HG03097 (cell line): ENCODE measurements around the gene PPFIA3.

Experiments used
- ATAC-seq: cut with Tn5 transposase; IDR thresholded peaks from one replicate; pipeline ENCODE4 v1.9.1; 2021; ENCODE audit not compliant: unreplicated experiment, low FRiP score

The PPFIA3 gene

GRCh38 chr19:49148044-49148682 lies 28.8 kb downstream of the PPFIA3 start:
- ATAC-seq = no peak

DNA sequence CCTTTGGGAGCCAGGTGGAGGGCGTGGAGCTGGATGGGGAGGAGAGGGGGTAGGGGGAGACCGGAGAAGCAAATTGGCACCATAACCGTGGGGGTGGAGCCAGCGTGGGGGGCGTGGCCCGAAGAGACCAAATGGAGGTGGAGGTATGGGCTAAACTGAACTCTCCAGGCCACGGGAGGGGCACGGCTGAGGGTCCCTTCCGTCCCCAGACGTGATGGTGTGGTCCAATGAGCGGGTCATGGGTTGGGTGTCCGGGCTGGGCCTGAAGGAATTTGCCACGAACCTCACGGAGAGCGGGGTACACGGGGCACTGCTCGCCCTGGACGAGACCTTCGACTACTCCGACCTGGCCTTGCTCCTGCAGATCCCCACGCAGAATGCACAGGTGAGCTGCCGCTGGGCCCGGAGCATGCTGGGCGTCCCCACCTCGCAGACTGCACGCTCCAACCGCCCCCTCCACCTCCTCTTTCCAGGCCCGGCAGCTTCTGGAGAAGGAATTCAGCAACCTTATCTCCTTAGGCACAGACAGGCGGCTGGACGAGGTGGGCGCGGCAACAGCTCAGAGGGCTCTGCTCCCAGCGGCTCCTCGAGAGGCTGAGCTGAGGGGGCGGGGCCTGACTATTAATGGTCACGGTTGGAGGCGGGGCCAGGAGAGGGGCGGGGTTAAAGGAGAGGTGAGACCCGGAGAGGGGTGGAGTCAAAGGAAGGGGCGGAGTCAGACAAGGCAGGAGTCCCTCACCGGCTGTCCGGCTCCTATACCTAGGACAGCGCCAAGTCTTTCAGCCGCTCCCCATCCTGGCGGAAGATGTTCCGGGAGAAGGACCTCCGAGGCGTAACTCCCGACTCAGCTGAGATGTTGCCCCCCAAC lies 29.7 kb downstream of the PPFIA3 start:
- ATAC-seq = no peak

DNA sequence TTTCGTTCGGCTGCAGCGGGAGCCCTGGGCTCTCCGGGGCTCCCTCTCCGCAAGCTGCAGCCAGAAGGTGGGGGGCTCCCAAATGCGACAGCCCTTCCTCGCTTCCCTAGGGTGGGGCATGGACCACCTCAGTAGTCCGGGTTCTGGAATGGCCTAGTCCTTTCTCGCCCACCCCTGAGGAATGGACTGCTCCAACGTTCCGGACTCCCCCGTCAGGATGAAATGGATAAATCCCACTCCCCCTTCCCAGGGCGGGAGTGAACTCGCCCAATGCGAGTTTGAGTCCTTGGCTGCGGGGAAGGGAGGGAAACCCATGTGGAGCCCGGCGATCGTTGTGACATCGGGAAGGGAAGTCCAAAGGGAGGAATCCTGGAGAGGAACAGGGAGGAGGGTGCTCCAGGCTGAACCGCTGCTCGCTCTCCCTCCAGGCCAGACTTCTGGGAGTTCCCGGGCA lies 30.3 kb downstream of the PPFIA3 start:
- ATAC-seq = no peak

DNA sequence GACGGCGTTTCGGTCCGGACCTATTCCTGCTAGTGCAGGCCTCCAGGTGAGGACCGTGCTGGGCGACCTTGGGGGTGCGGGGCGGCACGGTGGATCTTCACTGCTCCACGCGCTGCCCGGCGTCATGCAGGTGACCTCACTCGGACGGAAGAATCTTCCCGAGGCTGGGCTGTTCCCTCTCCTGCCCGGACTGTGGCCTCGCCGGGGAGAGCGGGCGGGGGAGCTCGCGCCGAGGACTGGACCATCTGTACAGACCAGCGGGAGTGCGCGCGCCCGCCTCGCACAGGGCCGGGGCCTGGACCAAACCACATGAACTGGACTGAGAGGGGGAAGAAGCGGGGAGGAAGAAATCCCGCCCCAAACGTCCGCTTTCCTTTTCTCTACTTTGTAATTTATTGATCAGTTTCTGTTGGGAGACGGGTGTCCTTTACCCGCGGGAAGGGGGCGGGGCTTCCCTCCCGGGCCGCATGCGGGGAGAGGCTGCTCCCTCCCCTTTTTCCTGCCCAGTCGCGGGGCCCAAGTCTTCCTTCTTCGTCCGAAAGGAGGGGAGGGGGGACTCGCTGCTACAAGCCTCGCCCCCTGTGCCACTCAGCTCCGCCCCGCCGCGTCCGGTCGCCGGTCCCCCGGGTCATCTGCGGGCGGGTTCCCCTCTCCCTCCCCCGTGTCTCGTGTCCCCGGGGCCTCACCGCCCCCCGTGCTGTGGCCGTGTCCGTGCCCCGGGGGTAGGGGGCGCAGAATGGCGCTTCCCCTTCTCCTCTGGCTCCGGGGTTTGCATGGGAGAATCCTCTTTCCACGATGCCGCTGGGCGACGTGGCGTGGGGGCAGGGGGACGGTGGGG lies 31.0 kb downstream of the PPFIA3 start:
- no peak for ATAC-seq

DNA sequence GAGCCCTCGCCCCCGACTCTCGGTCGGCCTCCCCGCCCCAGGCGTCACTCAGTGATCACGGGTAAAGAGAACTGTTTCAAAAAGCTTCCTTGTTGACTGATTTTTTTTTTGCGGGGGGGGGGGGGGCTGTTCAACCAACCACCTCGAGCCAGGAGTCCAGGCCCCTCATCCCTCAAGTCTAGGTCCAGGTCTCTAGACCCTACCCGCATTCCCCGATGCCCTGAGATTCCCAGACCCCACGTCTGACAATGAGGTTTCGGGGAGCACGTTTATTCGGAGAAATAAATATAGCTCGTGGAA lies 31.6 kb downstream of the PPFIA3 start:
- ATAC-seq = no peak

DNA sequence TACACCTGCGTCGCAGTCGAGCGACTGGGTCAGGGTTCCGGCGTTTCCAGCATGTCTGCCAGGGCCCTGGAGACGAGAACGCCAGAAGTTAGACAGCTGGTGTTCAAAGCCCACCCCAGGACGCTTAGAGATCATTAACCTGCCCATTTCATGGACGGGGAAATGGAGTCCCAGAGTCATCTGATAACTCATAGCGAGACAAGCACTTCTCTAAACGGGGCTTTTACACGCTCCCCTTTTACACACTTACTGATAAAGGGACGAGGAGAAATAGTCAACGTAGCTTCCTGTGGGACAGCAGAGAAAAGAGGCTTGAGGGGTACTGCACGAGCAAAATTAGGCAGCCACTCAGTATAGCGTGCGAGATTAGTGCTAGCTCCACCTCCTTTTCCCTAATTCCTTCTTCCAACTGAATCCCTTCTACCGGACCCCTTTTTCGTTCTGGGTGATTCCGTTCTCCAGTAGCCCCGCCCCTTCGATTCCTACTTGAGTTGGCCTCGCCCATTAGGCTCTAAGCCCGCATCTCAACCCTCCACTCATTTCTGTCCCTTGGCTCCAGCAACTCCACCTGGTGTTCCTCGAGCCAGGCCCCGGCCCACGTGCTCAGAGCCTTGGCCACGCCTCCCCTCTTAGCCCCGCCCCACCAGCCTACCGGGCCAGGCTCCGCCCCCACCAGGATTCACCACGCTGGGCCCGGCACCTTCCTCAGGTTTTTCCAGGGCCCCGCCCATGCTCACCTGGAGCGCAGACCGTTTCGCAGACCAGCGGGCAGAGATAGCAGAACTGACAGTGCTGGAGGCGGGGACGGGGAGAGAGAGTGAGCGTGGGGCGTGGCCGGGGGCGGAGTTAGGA lies 32.1 kb downstream of the PPFIA3 start:
- ATAC-seq = no peak

GRCh38 chr19:49152119-49152550 lies 32.8 kb downstream of the PPFIA3 start:
- ATAC-seq = no peak

DNA sequence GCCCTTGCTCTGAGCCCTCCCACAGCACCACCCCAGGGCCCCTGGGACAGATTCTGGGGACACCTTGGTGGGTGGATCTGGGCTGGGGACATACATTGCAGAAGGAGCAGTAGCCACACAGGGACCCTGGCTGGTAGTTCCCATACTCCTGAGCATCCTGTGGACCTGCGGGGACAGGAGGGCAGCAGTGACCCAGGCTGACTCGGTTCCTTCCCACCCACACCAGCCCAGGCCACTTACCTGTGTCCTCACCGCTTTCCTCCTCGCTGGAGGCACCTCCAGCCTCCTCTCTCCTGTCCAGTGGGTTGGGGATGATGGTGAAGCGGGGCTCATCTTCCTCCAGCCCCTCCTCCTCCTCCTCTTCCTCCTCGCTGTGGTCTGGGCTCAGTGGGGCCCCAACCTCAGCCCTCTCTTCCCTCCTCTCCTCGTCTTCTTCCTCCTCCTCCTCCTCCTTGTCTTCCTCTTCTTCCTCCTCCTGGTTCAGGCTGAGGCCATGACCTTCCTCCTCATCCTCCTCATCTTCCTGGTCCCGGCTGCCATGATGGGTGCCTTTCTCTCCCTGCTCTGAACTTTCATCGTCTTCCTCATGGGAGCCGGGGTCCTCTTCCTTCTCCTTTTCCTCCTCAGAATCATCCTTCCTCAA lies 33.9 kb downstream of the PPFIA3 start:
- no peak for ATAC-seq

DNA sequence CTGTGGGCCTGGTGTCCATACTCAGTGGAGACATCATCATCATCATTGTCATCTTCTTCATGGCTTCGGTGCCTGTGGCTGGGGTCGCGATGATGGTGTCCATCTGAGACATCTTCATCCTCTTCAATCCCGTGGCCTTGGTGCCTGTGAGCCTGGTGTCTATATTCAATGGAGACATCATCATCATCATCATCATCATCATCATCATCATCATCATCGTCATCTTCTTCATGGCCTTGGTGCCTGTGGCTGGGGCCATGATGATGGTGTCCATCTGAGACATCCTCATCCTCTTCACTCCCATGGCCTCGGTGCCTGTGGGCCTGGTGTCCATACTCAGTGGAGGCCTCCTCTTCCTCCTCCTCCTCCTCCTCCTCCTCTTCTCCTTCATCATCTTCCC lies 34.9 kb downstream of the PPFIA3 start:
- no peak for ATAC-seq

DNA sequence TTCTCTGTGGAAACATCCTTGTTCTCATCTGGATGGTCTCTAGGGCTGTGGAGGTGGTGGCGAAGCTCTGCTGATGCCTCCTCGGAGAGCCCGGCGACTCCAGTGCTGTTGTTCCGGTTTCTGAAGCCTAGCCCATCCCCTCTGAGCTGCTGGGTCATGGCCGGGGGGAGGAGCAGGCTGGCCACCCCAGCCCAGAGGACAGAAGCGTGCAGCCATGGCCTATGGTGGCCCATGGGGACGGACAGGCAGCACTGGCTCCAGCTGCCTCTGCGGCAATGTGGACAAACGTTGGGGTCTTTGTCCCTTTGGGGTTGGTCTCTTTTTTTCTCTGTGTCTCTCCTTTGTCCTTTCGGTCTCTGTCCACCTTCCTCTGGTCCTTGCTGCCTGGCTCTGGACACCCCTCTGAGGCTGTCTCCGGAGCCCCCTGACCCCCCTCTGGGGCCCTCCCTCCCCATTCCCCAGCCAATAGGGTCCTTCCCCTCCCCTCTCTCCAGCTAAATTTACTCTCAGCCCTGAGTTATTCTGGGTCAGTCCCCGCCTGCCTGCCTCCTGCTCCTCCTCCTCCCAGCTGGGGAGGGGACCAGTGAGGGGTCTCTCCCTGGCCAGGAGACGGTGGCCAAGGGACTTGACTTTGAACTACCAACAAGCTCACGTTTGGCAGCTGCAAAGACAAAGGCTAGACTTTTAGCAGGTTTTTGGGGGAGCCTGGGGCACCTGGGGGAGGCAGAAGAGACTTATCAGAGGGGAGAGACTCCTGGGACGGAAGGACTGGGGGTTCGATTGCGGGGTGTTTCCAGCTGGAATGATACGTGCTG lies 35.9 kb downstream of the PPFIA3 start, which contains the start of gene HRC:
Gene HRC (minus strand): TSS at position 392 of the 815 bp plus-strand sequence. CDS start 159 bp downstream, at position 233.
- ATAC-seq = no peak

- ATAC-seq = no peak
Observed at GRCh38 chr19:49155820-49156346, 36.5 kb downstream of the PPFIA3 start.

GRCh38 chr19:49157445-49158224 lies 38.3 kb downstream of the PPFIA3 start, which contains the start of gene TRPM4:
Gene TRPM4 (plus strand): TSS chr19:49157792. CDS start chr19:49157867, 75 bp downstream.
- ATAC-seq = no peak

GRCh38 chr19:49160450-49161189 lies 41.3 kb downstream of the PPFIA3 start:
- ATAC-seq = no peak

DNA sequence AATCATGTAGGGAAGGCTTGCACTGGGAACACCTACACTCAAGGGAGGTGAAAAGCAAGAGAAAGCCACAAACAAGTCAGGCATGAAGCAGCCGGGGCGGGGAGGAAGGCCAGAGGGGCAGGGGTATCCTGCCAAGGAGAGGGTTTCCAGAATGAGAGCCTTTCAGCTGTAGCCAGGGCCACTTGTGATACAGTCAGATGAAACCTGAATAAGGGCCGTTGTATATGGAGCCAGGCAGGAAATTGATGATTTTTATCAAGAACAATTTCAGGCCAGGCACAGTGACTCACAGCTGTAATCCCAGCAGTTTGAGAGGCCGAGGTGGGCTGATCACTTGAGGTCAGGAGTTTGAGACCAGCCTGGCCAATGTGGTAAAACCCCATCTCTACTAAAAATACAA lies 42.6 kb downstream of the PPFIA3 start:
- no peak for ATAC-seq

DNA sequence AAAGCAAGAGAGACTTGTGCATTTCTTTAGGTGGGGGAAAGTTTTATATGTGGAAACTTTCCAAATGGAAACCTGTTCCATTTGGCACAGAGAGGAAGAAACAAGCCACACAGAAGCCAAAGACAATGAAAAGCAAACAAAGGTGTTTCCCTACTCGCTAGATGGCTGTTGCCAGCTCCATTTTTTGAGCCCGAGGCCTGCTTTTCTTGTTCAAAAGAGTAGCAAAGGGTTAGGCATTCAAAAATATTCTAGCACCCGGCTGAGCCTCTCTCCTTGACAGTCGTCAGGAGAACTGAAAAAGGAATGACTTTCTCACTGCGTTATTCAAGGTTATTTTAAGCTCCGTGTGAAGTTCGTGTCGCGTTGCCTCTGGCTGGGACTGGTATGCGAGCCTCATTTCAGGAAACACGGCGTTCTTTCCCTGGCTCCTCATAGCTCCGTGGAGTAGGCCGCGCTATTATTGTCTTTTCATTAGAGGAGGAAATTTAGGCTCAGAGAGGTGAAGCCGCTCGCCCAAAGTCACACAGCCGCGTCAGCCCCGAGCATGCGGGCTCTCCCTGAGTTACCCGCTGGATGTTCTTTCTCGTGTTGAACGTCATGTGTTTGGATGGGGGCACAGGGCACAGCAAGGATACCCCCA lies 45.9 kb downstream of the PPFIA3 start:
- no peak for ATAC-seq

- no peak for ATAC-seq
Observed at GRCh38 chr19:49165865-49166301, 46.5 kb downstream of the PPFIA3 start.
